Fibroblast of the aortic adventitia (primary cell): ENCODE data around the gene LMTK3. TPM values are rescaled to one million over a fixed set of nuclear protein-coding genes. Genes with fewer than 3 reads are reported as not detected.
A peak's percentile ranks its signal among the peaks of the same experiment; 100 is the strongest.

ENCODE experiments used
- DNase-seq: peaks from one replicate; pipeline ENCODE4 v3.0.0-alpha.2; 2010; ENCODE audit warnings: low read depth
- H3K4me3 ChIP-seq: 2 replicates; pipeline ENCODE4 v1.5.1; 2011; ENCODE audit warnings: low read depth, mild to moderate bottlenecking, control low read depth, low read length, moderate library complexity
- CTCF ChIP-seq: IDR thresholded peaks from 2 replicates; pipeline ENCODE4 v1.5.1; 2011; ENCODE audit warnings: mild to moderate bottlenecking, low read length, control low read depth, inconsistent platforms; ENCODE audit not compliant: insufficient read depth
- total RNA-seq: library from RNA; depleted of rRNA; stranded (reverse); fragments of >200 nt; gene quantifications from 2 replicates; pipeline ENCODE4 v1.2.3, GENCODE V29; 2012; ENCODE audit warnings: low replicate concordance

The LMTK3 gene
- total RNA-seq, 1 donor = not detected

DNA sequence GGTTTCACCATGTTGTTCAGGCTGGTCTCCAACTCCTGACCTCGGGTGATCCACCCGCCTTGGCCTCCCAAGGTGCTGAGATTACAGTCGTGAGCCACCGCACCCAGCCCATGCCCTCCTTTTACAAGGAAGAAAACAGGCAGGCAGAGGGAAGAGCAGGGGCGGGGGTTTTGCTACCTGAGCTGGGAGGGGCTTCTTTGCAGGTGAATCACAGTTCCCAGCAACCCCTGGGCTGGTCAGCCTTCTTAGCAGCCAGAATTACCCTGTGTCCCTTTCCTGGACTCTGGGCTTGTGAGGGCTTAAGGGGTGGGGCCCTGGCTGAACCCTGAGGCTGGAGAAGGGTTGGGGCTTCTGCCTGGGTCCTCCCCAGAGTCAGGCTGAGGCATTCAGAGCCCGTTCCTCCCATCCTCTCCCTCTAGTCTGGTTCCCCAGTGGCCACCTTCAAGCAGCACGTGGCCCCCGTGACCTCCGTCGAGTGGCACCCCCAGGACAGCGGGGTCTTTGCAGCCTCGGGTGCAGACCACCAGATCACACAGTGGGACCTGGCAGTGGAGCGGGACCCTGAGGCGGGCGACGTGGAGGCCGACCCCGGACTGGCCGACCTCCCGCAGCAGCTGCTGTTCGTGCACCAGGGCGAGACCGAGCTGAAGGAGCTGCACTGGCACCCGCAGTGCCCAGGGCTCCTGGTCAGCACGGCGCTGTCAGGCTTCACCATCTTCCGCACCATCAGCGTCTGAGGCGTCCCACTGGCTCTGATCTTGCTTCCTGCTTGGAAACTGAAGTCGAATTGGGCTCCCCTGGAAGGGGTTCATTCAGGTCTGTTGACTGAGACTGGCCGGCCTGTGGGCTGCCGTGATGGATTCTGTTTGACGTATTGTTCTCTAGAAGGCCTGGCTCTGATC lies 59.1 kb downstream of the LMTK3 start:
- no peak overlapping the region for H3K4me3 ChIP-seq
- DNase-seq = no peak
- TF ChIP-seq CTCF = no peak

DNA sequence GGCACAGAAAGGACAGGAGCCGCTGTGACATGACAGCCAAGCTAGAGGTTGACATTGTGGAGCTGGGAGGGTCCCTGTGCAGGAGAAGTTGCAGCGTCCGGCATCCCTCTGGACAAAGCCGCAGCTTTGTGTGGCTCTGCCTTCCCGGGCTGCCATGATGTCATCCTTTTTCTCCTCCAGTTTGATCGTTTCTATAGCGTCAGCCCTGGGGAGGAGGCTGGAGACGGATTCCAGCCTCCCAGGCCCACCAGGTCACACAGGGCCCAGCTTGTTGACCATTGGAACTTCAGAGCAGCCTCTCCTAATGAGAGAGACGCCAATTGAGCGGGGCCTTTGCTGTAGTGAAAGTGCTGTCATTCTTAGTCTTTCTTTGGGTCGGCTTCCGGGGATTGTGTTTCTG lies 60.0 kb downstream of the LMTK3 start:
- no peak for DNase-seq
- no peak overlapping the region for H3K4me3 ChIP-seq
- TF ChIP-seq CTCF = no peak

GRCh38 chr19:48450863-48451262 lies 60.8 kb downstream of the LMTK3 start:
- TF ChIP-seq CTCF = no peak
- no peak overlapping the region for H3K4me3 ChIP-seq
- DNase-seq = no peak

GRCh38 chr19:48450441-48450840 lies 61.2 kb downstream of the LMTK3 start:
- no peak for TF ChIP-seq CTCF
- no peak for DNase-seq
- no peak overlapping the region for H3K4me3 ChIP-seq

GRCh38 chr19:48448563-48448962 lies 63.1 kb downstream of the LMTK3 start:
- no peak for DNase-seq
- TF ChIP-seq CTCF = no peak
- H3K4me3 ChIP-seq = no peak overlapping the region

- TF ChIP-seq CTCF = no peak
- DNase-seq = no peak
- peak overlapping the region; percentile 96 for H3K4me3 ChIP-seq
Measured at GRCh38 chr19:48446579-48446978, 65.1 kb downstream of the LMTK3 start.
